ENCODE results near the gene CYGB. TPM values are rescaled to one million over a fixed set of nuclear protein-coding genes. Genes with fewer than 3 reads are reported as not detected.

Gene CYGB
- total RNA-seq, 5 donors from 2014 or later (not counting 1 experiment from before 2014, with no cell fraction given): 0.20 to 0.76 (median 0.65) TPM

GRCh38 chr17:76546556-76547182, 9.2 kb upstream of the CYGB start:
- Histone ChIP-seq H3K36me3 (ENCODE audit: control insufficient read depth in 2 of 2, extremely low read depth in 1 of 2, insufficient read depth in 1 of 2, low read length in 1 of 2) (no peaks in the 10 kb centered on the region), H3K4me3 (ENCODE audit: control insufficient read depth in 1 of 2, extremely low read depth in 1 of 2, low read length in 1 of 2) (no peak overlapping the region), H3K4me1 (ENCODE audit: control insufficient read depth in 1 of 2, extremely low read depth in 1 of 2, insufficient read depth in 2 of 2, low read length in 2 of 2) (peaks cover 0 to 7% of the 10 kb centered on the region in 2 experiments), H3K27me3 (replicated peaks in 1 of 2; ENCODE audit: control insufficient read depth in 2 of 2, extremely low read depth in 1 of 2, insufficient read depth in 2 of 2, low read length in 1 of 2) (peaks cover 0 to 38% of the 10 kb centered on the region in 2 experiments), H3K27ac (ENCODE audit: low read length) (no peak overlapping the region), H3K9me3 (no peaks in the 10 kb centered on the region)
- Mint-ChIP-seq H3K27me3 (peaks cover 7 to 23% of the 10 kb centered on the region in 2 donors), H3K4me1 (peaks cover 0 to 4% (median 0%) of the 10 kb centered on the region in 3 donors), H3K36me3 (no peaks in the 10 kb centered on the region), H3K4me3 (no peak overlapping the region), H3K27ac (no peak overlapping the region), H3K9me3 (no peaks in the 10 kb centered on the region)
- POLR2A ChIA-PET: no interaction called here
- DNase-seq: no peak
- 83% methylated on average over 9 of the region's 11 CpGs for WGBS (ENCODE audit: insufficient coverage)
- CTCF ChIA-PET: interaction anchor here (0.6 to 2.8 kb wide), 6 partner anchors 23 to 596 kb away, joined by 3 to 13 read pairs (median 4); no protein-coding TSS in a partner anchor
- peak in 1 of 4 experiments; percentile 26 for ATAC-seq (replicated peaks in 1 of 4)

GRCh38 chr17:76545918-76546555, 8.5 kb upstream of the CYGB start:
- Mint-ChIP-seq H3K4me1 (peaks cover 0 to 3% (median 0%) of the 10 kb centered on the region in 3 donors), H3K27ac (no peak overlapping the region), H3K4me3 (no peak overlapping the region), H3K9me3 (no peaks in the 10 kb centered on the region), H3K27me3 (peaks cover 10 to 26% of the 10 kb centered on the region in 2 donors), H3K36me3 (no peaks in the 10 kb centered on the region)
- DNase-seq (no peak), ATAC-seq (replicated peaks in 1 of 4) (no peak)
- POLR2A ChIA-PET: no interaction called here
- peaks cover 0 to 7% of the 10 kb centered on the region in 2 experiments for H3K4me1 ChIP-seq (ENCODE audit: control insufficient read depth in 1 of 2, extremely low read depth in 1 of 2, insufficient read depth in 2 of 2, low read length in 2 of 2)
- H3K9me3 ChIP-seq: no peaks in the 10 kb centered on the region
- H3K4me3 ChIP-seq (ENCODE audit: control insufficient read depth in 1 of 2, extremely low read depth in 1 of 2, low read length in 1 of 2): no peak overlapping the region
- H3K36me3 ChIP-seq (ENCODE audit: control insufficient read depth in 2 of 2, extremely low read depth in 1 of 2, insufficient read depth in 1 of 2, low read length in 1 of 2): no peaks in the 10 kb centered on the region
- peaks cover 0 to 42% of the 10 kb centered on the region in 2 experiments for H3K27me3 ChIP-seq (replicated peaks in 1 of 2; ENCODE audit: control insufficient read depth in 2 of 2, extremely low read depth in 1 of 2, insufficient read depth in 2 of 2, low read length in 1 of 2)
- CTCF ChIA-PET: interaction anchor here (0.8 to 2.8 kb wide), 3 partner anchors 22 to 78 kb away, joined by 4 to 13 read pairs (median 10); no protein-coding TSS in a partner anchor
- H3K27ac ChIP-seq (ENCODE audit: low read length): no peak overlapping the region
- WGBS (ENCODE audit: insufficient coverage): 84% methylated on average over 12 of the region's 13 CpGs

DNA sequence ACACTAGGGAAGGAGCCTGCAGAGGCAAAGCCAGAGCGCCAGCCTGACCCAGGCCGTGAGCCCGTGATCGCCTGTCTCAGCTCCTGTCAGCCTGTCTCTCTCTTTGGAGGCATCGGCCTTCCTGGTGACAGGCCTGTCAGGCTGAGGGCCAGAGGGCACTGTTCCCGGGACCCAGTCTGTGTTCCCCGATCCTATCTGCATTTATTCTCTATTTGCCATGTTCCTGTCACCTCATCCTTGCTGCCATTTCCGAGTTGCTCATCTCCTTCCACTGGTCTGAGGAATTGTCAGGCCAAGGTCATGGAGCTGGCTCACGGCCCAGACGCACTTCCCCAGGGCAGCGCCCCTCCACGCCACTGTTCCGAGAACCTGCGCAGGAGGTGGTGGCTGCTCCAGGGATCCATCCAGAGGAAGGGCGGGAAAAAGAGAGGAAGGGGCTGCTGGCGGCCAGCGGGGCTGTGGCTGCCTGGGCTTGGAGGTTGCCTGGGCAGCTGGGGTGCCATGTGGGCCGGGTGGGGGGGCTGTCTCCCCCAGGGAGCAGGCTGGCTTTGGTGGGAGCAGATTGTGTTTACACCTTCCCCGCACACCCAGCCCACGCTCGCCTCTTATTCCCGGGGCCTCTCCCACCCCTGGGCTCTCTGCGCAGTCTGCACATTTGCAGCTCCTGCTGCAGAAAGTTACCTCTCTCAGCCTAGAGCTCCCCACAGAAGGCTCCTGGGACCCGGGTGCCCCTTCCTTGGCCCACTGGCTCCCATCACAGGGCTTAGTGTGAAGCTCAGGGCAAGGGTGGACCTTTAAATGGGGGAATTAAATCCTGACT, 7.2 kb upstream of the CYGB start:
- Mint-ChIP-seq H3K9me3 (no peaks in the 10 kb centered on the region), H3K4me1 (peaks cover 0 to 2% (median 0%) of the 10 kb centered on the region in 3 donors), H3K4me3 (no peak overlapping the region), H3K27me3 (peaks cover 10 to 33% of the 10 kb centered on the region in 2 donors), H3K36me3 (no peaks in the 10 kb centered on the region), H3K27ac (no peak overlapping the region)
- ATAC-seq (replicated peaks in 1 of 4) (no peak), DNase-seq (no peak)
- ChIA-PET CTCF (interaction anchor here (0.6 to 2.8 kb wide), 3 partner anchors 17 to 27 kb away, joined by 3 to 13 read pairs (median 5); no protein-coding TSS in a partner anchor), POLR2A (no interaction called here)
- Histone ChIP-seq H3K27me3 (replicated peaks in 1 of 2; ENCODE audit: control insufficient read depth in 2 of 2, extremely low read depth in 1 of 2, insufficient read depth in 2 of 2, low read length in 1 of 2) (peaks cover 0 to 55% of the 10 kb centered on the region in 2 experiments), H3K27ac (ENCODE audit: low read length) (no peak overlapping the region), H3K9me3 (no peaks in the 10 kb centered on the region), H3K4me1 (ENCODE audit: control insufficient read depth in 1 of 2, extremely low read depth in 1 of 2, insufficient read depth in 2 of 2, low read length in 2 of 2) (peaks cover 0 to 14% of the 10 kb centered on the region in 2 experiments), H3K36me3 (ENCODE audit: control insufficient read depth in 2 of 2, extremely low read depth in 1 of 2, insufficient read depth in 1 of 2, low read length in 1 of 2) (no peaks in the 10 kb centered on the region), H3K4me3 (ENCODE audit: control insufficient read depth in 1 of 2, extremely low read depth in 1 of 2, low read length in 1 of 2) (no peak overlapping the region)
- 80% methylated on average over 22 of the region's 24 CpGs for WGBS (ENCODE audit: insufficient coverage)

GRCh38 chr17:76543826-76544545, 6.5 kb upstream of the CYGB start:
- no peak overlapping the region for H3K4me3 ChIP-seq (ENCODE audit: control insufficient read depth in 1 of 2, extremely low read depth in 1 of 2, low read length in 1 of 2)
- ATAC-seq (replicated peaks in 1 of 4) (no peak), DNase-seq (no peak)
- H3K36me3 Mint-ChIP-seq: no peaks in the 10 kb centered on the region
- CTCF ChIA-PET: interaction anchor here (0.6 to 1.1 kb wide), 3 partner anchors 16 to 209 kb away, joined by 3 to 5 read pairs (median 3); no protein-coding TSS in a partner anchor
- H3K4me1 ChIP-seq (ENCODE audit: control insufficient read depth in 1 of 2, extremely low read depth in 1 of 2, insufficient read depth in 2 of 2, low read length in 2 of 2): peaks cover 0 to 14% of the 10 kb centered on the region in 2 experiments
- H3K4me3 Mint-ChIP-seq: no peak overlapping the region
- POLR2A ChIA-PET: no interaction called here
- H3K9me3 Mint-ChIP-seq: no peaks in the 10 kb centered on the region
- WGBS (ENCODE audit: insufficient coverage): 62% methylated on average over 17 of the region's 22 CpGs
- H3K36me3 ChIP-seq (ENCODE audit: control insufficient read depth in 2 of 2, extremely low read depth in 1 of 2, insufficient read depth in 1 of 2, low read length in 1 of 2): no peaks in the 10 kb centered on the region
- no peak overlapping the region for H3K27ac ChIP-seq (ENCODE audit: low read length)
- H3K27ac Mint-ChIP-seq: no peak overlapping the region
- peaks cover 4 to 60% of the 10 kb centered on the region in 2 experiments for H3K27me3 ChIP-seq (replicated peaks in 1 of 2; ENCODE audit: control insufficient read depth in 2 of 2, extremely low read depth in 1 of 2, insufficient read depth in 2 of 2, low read length in 1 of 2)
- H3K4me1 Mint-ChIP-seq: peaks cover 2 to 6% (median 5%) of the 10 kb centered on the region in 3 donors
- no peaks in the 10 kb centered on the region for H3K9me3 ChIP-seq
- H3K27me3 Mint-ChIP-seq: peaks cover 17 to 41% of the 10 kb centered on the region in 2 donors

GRCh38 chr17:76543482-76543825, 5.9 kb upstream of the CYGB start:
- Mint-ChIP-seq H3K36me3 (no peaks in the 10 kb centered on the region), H3K4me1 (peaks cover 3 to 11% (median 9%) of the 10 kb centered on the region in 3 donors), H3K4me3 (no peak overlapping the region), H3K27ac (no peak overlapping the region), H3K27me3 (peaks cover 19 to 46% of the 10 kb centered on the region in 2 donors), H3K9me3 (no peaks in the 10 kb centered on the region)
- Histone ChIP-seq H3K27me3 (replicated peaks in 1 of 2; ENCODE audit: control insufficient read depth in 2 of 2, extremely low read depth in 1 of 2, insufficient read depth in 2 of 2, low read length in 1 of 2) (peaks cover 4 to 66% of the 10 kb centered on the region in 2 experiments), H3K4me3 (ENCODE audit: control insufficient read depth in 1 of 2, extremely low read depth in 1 of 2, low read length in 1 of 2) (no peak overlapping the region), H3K36me3 (ENCODE audit: control insufficient read depth in 2 of 2, extremely low read depth in 1 of 2, insufficient read depth in 1 of 2, low read length in 1 of 2) (no peaks in the 10 kb centered on the region), H3K27ac (ENCODE audit: low read length) (no peak overlapping the region), H3K4me1 (ENCODE audit: control insufficient read depth in 1 of 2, extremely low read depth in 1 of 2, insufficient read depth in 2 of 2, low read length in 2 of 2) (peaks cover 0 to 15% of the 10 kb centered on the region in 2 experiments), H3K9me3 (no peaks in the 10 kb centered on the region)
- WGBS (ENCODE audit: insufficient coverage): 67% methylated on average over 4 of the region's 6 CpGs
- POLR2A ChIA-PET: no interaction called here
- no peak for ATAC-seq (replicated peaks in 1 of 4)
- no peak for DNase-seq
- CTCF ChIA-PET: interaction anchor here in 1 of 2 donors (0.7 kb wide), 1 partner anchor 210 kb away, joined by 3 read pairs; no protein-coding TSS in a partner anchor
